Measurements from ENCODE around the gene RTEL1.

Gene RTEL1

GRCh38 chr20:63689046-63690002, 31.2 kb downstream of the RTEL1 start:
- no peak for DNase-seq (ENCODE audit: low read depth)

- DNase-seq (ENCODE audit: low read depth), result no peak
Measured at GRCh38 chr20:63690003-63690897, 32.1 kb downstream of the RTEL1 start.

- DNase-seq (ENCODE audit: low read depth), result no peak
Measured at GRCh38 chr20:63690898-63691710, 33.0 kb downstream of the RTEL1 start.

- DNase-seq (ENCODE audit: low read depth), result no peak
Measured at GRCh38 chr20:63691711-63692435, 33.8 kb downstream of the RTEL1 start.

- DNase-seq (ENCODE audit: low read depth), result no peak
Measured at GRCh38 chr20:63692436-63693082, 34.4 kb downstream of the RTEL1 start.

GRCh38 chr20:63693083-63693732, 35.1 kb downstream of the RTEL1 start:
- DNase-seq (ENCODE audit: low read depth), result no peak

GRCh38 chr20:63693733-63694583, 35.8 kb downstream of the RTEL1 start:
- DNase-seq (ENCODE audit: low read depth), result no peak

- DNase-seq (ENCODE audit: low read depth), result no peak
Measured at GRCh38 chr20:63694584-63695423, 36.7 kb downstream of the RTEL1 start.

GRCh38 chr20:63695424-63696305, 37.6 kb downstream of the RTEL1 start:
- DNase-seq (ENCODE audit: low read depth), result no peak

- DNase-seq (ENCODE audit: low read depth), result no peak
Measured at GRCh38 chr20:63696306-63696627, 38.2 kb downstream of the RTEL1 start.

GRCh38 chr20:63696628-63697356, 38.7 kb downstream of the RTEL1 start, which contains the start of gene TNFRSF6B:
Gene TNFRSF6B (plus strand): TSS chr20:63696652. CDS start chr20:63696768, 116 bp downstream.
- no peak for DNase-seq (ENCODE audit: low read depth)

- DNase-seq (ENCODE audit: low read depth), result no peak
Measured at GRCh38 chr20:63697357-63697867, 39.3 kb downstream of the RTEL1 start.

GRCh38 chr20:63697868-63698545, 39.9 kb downstream of the RTEL1 start:
- DNase-seq (ENCODE audit: low read depth), result no peak

GRCh38 chr20:63698739-63699465, 40.8 kb downstream of the RTEL1 start:
- DNase-seq (ENCODE audit: low read depth), result no peak

Measured in stimulated activated CD8-positive, alpha-beta memory T cell treated with anti-CD3 and anti-CD28 coated beads, Interleukin-15, amount 100 ng/mL, for 24 hours (primary cell).